Measurements from ENCODE around the gene REL. TPM values are rescaled to one million over a fixed set of nuclear protein-coding genes. Genes with fewer than 3 reads are reported as not detected.
"Not testable (repeated sequence)": the region's sequence is repeated elsewhere in the genome, so short reads cannot be mapped to it uniquely, and the experiment has no call there.

REL gene
- polyA plus RNA-seq, 4 donors, result 7.4 to 8.4 (median 7.7) TPM

DNA sequence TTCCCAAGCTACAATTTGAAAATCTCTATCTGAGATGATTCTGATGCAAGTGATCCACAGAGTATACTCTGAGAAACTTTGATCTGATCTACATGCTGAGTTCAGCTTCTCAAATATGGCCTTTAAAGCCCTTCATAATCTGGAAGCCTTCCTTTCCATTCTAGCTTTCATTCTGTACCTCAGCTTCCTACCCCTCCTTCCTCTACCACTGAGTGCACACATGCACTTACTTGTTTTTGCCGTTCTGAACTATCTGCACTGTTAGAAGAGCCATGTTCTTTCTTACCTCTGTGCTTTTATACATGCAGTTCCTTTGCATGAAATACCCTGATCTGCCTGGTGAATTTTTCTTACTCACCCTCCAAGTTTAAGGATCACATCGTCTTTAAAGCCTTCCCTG, 25.0 kb downstream of the REL start:
- DNase-seq (ENCODE audit: low read depth in 4 of 4, low spot score in 3 of 4), result no peak

DNA sequence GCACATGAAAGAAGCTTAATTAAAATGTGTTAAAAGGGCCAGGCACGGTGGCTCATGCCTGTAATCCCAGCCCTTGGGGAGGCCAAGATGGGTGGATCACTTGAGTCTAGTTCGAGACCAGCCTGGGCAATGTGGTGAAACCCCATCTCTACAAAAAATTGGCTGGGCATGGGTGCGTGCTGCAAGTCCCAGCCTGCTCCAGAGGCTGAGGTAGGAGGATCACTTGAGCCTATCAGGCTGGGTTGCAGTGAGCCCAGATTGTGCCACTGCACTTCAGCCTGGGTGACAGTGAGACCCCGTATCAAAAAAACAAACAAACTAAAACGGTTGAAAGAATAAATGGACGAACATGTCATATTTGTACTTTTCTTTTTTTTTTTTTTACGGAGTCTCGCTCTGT, 26.0 kb downstream of the REL start:
- DNase-seq (ENCODE audit: low read depth in 4 of 4, low spot score in 3 of 4), result no peak

DNA sequence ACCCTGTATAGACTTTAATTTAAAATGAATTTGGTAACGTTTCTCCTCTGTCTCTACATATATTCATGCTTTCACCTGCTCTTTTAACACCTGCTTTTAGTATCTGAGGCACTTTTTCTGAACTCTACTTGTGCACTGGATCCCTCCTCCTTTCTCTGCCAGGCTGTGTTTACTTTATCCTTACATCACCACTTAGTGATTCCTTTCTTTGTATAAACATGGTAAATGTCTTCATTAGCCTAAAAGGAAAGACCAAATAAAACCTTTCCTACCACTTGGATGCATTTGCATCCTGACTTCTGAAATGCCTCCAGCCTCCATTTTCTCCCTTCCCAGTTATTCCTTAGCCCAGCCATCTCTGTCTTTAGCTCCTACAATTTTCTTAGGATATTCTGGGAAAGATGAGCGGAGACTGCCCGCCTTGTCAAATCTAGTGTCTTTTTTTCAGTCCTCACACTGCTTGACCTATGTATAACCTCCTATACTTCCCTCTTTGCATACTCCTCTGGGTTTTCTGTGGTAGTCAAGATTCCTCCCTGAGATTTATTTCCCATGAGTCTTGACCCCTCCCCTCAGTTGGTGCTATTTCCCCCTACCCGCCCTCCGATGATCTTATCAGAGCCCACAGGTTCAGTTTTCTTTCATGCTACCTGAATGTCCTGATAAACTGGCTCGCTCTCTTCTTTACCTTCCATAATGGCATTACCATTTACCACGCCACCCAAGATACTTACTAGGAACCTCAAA, 44.8 kb downstream of the REL start:
- no peak for DNase-seq (ENCODE audit: low read depth in 4 of 4, low spot score in 3 of 4)

DNA sequence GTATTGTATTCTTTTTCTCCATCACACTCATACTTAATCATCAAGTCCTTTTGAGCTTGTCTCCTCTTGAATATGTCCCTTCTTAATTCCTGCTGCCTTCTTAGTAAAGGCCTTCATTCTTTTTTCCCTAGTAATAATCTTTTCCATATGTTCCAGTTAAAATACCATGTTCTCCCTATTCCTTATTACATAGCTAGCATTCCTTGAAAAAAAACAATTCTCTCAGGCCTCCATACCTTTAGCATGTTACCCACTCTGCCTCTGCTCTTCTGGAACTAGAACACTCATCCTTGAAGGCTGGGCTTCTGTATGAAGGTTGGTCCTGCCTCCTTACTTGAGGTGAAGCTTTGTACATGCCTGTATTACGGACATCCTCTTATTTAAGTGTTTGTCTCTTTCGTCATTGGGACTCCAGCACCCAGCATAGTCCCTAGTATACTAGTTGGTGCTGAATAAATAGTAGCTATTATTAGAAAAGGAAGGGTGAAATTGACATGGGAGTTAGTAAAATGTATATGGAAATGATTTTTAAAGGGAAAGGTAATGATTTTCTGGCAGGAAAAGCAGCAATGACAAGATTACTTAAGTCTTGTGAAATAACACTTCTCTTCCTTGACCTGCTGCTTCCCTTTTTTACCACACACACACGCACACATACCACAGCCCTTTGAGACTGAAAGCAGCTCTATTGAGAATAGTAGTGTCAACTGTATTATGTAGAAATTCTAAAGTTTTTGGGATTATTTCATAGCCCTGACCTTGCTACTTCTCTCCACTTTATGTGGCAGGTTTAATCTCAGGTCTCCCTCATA, 45.6 kb downstream of the REL start:
- DNase-seq (ENCODE audit: low read depth in 4 of 4, low spot score in 3 of 4), result no peak

DNA sequence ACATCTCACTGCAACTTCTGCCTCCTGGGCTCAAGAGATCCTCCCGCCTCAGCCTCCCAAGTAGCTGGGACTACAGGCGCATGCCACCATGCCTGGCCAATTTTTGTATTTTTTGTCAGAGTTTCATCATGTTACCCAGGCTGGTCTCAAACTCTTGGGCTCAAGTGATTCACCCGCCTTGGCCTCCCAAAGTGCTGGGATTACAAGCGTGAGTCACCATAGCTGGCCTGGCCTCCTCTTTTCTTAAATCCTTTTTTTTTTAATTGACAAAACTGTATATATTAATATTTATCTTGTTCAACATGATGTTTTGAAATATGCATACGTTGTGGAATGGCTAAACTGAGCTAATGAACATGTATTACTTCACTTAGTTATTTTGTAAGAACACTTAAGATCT, 50.7 kb downstream of the REL start:
- not testable (repeated sequence) for DNase-seq (ENCODE audit: low read depth in 4 of 4, low spot score in 3 of 4)

DNA sequence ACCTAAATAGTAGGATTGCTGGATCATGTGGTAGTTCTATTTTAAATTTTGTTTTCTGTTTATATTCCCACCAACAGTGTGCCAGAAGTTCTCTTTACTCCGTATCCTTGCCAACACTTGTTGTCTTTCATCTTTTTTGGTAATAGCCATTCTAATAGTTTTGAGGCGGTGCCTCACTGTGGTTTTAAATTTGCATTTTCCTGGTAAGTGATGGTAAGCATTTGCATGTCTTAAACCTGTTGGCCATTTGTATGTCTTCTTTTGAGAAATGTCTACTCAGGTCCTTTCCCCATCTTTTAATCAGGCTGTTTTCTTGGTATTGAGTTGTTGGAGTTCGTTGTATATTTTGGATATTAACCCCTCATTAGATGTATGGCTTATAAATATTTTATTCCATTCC, 51.6 kb downstream of the REL start:
- DNase-seq (ENCODE audit: low read depth in 4 of 4, low spot score in 3 of 4), result no peak

DNA sequence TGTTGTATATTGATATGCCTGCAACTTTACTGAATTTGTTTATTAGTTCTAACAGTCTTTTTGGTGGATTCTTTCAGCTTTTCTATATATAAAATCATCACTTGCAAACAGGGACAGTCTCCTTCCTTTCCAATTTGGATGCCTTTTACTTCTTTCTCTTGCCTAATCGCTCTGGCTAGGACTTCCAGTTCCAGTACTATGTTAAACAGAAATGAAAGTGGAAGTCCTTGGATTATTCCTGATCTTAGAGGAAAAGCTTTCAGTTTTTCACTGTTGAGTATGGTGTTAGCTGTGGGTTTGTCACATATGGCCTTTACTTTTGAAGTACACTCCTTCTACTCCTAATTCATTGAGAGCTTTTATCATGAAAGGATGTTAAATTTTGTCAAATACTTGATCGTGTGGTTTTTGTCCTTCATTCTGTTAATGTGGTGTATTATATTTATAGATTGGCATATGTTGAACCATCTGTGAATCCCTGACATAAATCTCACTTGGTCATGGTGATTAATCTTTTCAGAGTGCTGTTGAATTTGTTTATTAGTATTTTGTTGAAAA, 52.9 kb downstream of the REL start:
- no peak for DNase-seq (ENCODE audit: low read depth in 4 of 4, low spot score in 3 of 4)

DNA sequence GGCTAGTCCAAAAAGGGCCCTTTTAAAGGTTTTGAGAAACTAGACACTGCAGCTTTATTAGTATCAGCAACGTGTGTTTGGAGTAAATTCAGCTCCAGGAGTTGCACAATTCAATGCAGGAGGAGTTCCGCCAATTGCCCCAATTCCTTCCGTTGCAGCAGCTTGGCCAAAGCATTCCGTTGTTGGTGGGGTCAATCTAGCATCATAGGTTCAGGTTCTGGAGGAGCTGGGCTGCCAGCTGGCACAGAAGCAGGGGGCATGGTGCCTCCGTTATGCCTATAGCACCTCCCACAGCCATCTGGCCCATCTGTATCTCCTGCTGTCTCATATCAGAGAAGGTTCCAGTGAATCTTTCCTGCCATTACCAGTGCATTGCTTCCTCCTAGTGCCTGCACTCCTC, 55.4 kb downstream of the REL start:
- DNase-seq (ENCODE audit: low read depth in 4 of 4, low spot score in 3 of 4), result no peak

DNA sequence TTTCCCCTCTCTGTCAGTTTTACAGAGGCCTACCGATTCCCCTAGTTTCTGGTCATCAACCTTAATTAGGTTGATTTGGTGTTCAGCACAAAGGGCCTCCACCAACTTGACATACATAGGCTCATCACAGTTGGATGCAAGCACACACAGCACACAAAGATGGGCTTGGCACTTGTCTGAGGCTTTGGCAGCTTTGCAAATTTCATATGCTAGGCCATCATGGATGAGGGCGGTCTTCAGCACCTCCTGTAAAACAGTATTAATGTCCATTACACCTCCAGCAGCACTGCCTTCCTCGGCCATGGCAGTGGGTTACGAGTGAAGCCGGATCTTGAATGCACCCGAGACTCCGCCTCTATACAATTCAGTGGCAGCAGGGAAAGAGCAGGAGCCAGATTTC, 56.9 kb downstream of the REL start:
- DNase-seq (ENCODE audit: low read depth in 4 of 4, low spot score in 3 of 4), result no peak

DNA sequence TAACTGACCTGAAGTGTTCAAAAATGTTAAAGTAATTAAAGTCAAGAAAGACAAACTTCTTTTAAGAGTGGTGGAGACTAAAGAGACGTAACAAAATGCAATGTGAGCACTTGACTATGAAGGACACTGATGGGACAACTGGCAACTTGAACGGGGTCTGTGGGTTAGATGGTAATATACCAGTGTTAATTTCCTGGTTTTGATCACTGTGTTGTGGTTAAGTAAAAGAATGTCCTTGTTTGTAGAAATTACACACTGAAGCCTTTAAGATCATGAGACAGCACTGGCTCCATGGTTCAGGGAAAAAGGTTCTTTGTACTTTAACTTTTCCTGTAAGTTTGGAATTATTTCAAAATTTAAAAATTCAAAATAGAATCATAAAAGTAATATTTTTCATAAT, 58.2 kb downstream of the REL start:
- no peak for DNase-seq (ENCODE audit: low read depth in 4 of 4, low spot score in 3 of 4)

DNA sequence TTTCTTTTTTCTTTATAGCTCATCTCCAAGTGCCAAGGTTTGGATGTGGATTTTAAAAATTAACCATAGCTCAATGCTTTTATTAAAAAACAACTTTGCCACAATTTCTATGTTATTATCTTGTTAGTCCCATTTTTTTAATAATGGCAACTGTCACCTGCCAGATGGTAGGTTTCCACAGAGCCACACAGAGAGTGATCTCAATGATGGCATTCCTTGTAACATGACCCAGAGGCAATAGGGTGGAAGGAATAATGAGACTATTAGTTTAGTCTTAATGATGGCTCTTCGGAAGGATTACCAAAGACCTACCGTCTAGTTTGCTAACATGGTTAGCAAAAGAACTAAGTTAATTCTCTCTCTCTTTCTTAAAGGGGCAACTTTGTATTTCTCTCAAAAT, 64.0 kb downstream of the REL start:
- no peak for DNase-seq (ENCODE audit: low read depth in 4 of 4, low spot score in 3 of 4)

DNA sequence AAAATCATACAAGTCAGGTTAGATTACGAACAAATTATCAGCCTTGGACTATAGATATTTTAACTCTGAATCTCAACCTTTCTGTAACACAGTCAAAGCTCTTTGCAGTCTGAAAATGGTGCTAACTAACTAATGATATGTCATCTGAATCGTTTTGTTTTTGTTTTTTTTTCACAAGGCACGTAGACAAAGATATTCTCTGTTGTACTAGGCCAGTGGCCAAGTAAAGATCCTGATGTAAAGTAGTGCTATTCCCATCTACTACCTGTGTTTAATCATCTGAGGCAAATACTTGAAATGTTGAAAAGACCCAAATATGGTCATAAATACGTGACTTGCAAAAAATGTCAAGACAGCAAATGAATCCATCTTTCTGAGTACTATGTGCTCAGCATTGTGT, 65.7 kb downstream of the REL start:
- no peak for DNase-seq (ENCODE audit: low read depth in 4 of 4, low spot score in 3 of 4)

DNA sequence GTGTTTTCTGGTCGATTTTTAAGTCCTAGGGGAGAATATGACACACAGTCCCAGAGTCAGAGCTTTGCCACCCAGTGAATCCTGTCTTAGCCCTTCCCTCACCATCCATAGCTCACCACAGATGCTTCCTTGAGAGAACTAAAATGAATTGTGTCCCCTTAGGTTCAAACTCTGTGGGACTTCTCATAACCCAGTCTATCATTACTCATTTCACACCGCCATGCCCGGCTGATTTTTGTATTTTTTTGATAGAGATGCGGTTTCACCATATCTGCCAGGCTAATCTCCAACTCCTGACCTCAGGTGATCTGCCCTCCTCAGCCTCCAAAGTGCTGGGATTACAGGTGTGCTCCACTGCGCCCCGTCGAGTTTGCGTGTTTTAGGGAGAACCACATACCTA, 66.8 kb downstream of the REL start:
- no peak for DNase-seq (ENCODE audit: low read depth in 4 of 4, low spot score in 3 of 4)

DNA sequence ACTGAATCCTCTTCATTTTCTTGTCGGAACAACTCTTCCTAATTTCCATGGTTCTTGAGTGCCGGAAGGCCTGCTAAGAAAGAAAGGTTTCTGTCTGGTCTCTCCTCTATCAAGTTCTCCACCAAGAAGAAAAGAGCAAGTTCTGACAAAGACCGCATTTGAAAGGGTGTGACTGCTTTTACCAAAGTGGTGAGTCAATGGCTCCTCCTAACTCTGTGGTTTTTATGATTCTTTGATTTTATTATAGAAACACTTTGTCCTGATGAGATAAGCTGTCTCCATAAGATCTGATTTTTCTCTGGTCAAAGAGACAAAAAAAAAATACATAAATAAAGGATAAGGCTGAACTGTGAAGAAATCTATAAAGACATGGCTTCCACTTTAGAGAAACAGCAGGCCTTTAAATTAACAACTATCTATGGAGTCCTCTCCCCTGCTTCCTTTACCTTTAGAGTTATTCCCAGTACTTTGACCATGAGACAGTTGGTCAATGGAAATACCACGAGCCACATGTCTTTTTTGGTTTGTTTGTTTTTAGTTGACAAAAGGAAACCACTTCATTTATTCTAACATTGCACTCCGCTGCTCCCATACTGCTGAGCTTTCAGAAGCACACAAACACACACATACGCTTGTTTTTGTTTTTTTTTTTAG, 67.7 kb downstream of the REL start:
- DNase-seq (ENCODE audit: low read depth in 4 of 4, low spot score in 3 of 4), result no peak

DNA sequence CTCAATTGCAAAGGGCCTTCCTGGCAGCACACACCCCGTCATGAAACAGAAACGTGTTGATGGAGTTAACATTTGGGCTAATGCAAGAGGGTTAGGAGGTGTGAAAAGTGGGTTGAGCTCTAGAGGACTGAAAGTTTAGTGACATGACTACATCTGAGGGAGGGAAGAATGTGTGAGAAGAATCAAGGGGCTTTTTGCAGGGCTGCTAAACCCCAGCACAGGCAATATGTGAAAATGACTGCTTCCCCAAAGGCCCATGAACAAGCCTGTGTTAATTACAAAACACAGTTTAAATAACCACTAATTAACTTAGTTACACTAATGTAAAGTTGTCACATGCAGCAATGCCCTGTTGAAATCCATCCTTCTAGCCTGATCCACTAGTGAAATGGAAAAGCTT, 72.8 kb downstream of the REL start:
- DNase-seq (ENCODE audit: low read depth in 4 of 4, low spot score in 3 of 4), result no peak

DNA sequence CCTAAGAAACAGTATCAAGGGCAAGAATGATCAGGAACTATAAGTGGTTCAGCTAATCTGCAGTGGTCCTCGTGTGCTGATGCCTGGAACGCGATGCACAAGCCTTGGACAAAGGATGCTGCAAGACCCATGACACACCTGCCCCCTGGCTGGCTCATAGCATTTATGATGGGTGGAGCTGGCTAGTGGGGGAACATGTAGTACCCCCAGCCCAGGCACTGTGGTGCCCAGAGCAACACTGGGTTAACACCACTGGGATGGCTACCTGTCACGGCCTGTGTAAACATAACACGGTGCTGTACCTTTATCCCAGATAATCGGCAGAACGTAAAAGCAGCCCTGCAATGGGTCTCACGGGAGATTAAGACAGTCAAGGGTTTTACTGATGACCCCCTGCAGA, 75.8 kb downstream of the REL start:
- DNase-seq (ENCODE audit: low read depth in 4 of 4, low spot score in 3 of 4), result no peak

DNA sequence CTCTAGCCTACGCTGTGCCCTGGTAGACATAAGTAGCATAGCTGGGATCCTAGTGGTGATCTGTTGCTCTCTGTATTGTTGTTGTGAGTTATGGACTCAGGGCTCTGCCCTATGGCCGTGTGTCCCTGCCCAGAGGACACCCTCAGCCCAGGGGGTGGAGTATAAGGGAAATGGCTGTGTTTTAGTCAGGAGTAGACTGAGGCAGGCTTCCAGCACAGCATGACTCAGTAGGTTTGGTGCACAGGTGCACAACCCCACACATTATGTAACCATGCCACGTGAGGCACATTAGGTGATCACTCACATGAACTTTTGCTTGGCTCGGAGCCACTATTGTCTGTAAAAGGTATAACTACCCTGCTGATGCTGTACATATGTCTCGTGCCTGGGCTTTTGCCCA, 76.3 kb downstream of the REL start:
- DNase-seq (ENCODE audit: low read depth in 4 of 4, low spot score in 3 of 4), result no peak

DNA sequence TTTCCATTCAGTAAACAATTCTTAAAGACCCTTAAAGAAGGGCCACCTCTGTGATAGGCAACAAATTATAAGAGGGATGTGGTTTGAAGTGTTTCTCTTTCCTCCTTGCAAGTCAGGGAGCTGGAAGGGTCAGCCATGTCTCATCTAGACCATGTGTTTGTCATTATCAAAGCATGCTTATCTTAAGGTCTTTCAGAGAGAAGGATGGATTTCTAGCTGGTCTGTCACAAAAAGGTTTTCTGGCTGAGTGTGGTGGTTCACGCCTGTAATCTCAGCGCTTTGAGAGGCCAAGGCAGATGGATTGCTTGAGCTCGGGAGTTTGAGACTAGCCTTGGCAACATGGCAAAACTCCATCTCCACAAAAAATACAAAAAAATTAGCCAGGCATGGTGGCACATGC, 77.0 kb downstream of the REL start:
- DNase-seq (ENCODE audit: low read depth in 4 of 4, low spot score in 3 of 4), result no peak

DNA sequence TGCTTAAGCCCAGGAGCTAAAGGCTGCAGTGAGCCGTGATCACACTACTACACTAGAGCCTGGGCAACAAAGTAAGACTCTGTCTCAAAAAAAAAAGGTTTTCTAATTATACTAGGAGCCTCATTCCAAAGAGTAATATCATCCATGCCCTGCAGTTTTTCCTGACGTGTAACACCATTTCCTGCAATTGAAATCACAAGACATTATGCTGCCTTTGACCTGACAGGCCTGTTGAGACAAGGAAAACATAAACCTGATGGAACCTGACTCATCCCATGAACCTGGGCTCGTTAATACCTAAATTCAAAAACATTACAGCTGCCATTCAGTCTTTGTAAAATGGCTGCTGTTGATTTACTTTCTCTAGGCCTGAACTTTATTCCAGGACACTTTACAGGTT, 77.4 kb downstream of the REL start:
- DNase-seq (ENCODE audit: low read depth in 4 of 4, low spot score in 3 of 4), result no peak

DNA sequence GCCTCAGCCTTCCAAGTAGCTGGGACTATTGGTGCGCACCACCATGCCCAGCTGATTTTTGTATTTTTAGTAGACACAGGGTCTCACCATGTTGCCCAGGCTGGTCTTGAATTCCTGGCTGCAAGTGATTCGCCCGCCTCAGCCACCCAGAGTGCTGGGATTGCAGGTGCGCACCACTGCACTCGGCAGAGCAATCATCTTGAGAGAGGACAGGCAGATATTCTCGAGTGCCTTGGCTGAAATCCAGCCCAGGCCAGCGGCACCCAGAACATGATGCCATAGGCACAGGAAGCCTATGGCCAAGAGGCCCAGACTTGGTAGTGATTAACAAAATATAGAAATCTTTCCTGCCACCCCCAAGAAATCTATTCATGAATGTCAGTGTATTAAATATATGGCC, 78.1 kb downstream of the REL start:
- DNase-seq (ENCODE audit: low read depth in 4 of 4, low spot score in 3 of 4), result no peak

DNA sequence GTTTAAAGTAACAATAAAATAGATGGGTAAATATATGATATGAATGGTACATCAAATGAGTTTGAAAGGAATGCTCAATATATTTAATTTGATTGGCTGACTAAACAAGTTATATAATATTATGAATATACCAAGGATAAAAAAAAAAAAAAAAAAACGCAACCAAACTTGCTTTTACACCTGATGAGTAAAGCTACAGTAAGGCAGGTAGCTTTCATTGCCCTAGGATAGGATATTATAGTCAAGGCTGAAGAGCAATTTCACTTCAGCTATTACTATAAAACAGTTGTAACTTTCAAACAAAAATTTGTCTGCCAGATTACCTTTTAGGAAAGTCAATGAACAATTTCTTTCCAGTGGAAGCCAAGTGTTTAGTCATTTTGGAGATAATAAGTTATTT, 79.3 kb downstream of the REL start:
- no peak for DNase-seq (ENCODE audit: low read depth in 4 of 4, low spot score in 3 of 4)

DNA sequence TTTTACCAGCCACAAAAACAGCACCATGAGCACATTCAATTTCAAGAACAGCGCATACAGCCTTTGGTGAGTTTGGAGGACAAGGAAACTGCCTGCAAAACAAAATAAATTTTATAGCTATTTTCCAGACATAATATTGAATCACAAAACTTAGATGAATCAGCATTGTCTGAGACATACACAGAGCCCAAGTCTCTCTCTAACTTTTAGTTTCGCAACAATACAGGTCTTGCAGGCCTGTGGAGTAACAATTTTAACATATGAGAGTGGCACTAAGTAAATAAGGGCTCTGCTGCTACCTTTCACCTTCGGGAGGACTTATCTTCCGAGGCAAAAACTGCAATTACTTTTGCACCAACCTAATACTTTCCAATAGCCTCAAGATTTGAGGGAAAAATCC, 80.1 kb downstream of the REL start:
- DNase-seq (ENCODE audit: low read depth in 4 of 4, low spot score in 3 of 4), result no peak
